ENCODE measurements around the gene CHD8. TPM values are rescaled to one million over a fixed set of nuclear protein-coding genes. Genes with fewer than 3 reads are reported as not detected.
A peak's percentile ranks its signal among the peaks of the same experiment; 100 is the strongest.
"Not testable (repeated sequence)": the region's sequence is repeated elsewhere in the genome, so short reads cannot be mapped to it uniquely, and the experiment has no call there.

The CHD8 gene
- 23.4 TPM for total RNA-seq

- DNase-seq (ENCODE audit: low spot score) = peak; percentile 100
- ATAC-seq = peak; percentile 98
These were observed at the start of gene CHD8 for GRCh38 chr14:21455912-21456667. TSS of gene CHD8 (minus strand) at chr14:21456123. CDS start at chr14:21431643, 24,480 bp downstream.

- ATAC-seq = no peak
These were observed 49.2 kb upstream of the CHD8 start for GRCh38 chr14:21505012-21505553.

GRCh38 chr14:21503376-21503775 is 47.5 kb upstream of the CHD8 start:
- ATAC-seq (no peak), DNase-seq (ENCODE audit: low spot score) (no peak)

More at GRCh38 chr14:21505012-21505553, 49.2 kb upstream of the CHD8 start:
- DNase-seq (ENCODE audit: low spot score) = no peak

- ATAC-seq = no peak
- DNase-seq (ENCODE audit: low spot score) = no peak
These were observed 45.6 kb upstream of the CHD8 start for GRCh38 chr14:21501568-21501967.

- DNase-seq (ENCODE audit: low spot score) = no peak
- peak; percentile 61 for ATAC-seq
These were observed 42.9 kb upstream of the CHD8 start for GRCh38 chr14:21498540-21499526.

GRCh38 chr14:21496453-21496852 is 40.5 kb upstream of the CHD8 start:
- ATAC-seq = peak; percentile 67
- no peak for DNase-seq (ENCODE audit: low spot score)

GRCh38 chr14:21494902-21495762 is 39.2 kb upstream of the CHD8 start:
- ATAC-seq = no peak

GRCh38 chr14:21486640-21487087 is 30.7 kb upstream of the CHD8 start:
- DNase-seq (ENCODE audit: low spot score) (no peak), ATAC-seq (peak; percentile 31)

More at GRCh38 chr14:21494902-21495762, 39.2 kb upstream of the CHD8 start:
- DNase-seq (ENCODE audit: low spot score) = no peak

- peak; percentile 98 for DNase-seq (ENCODE audit: low spot score)
- ATAC-seq = peak; percentile 96
These were observed 21.2 kb upstream of the CHD8 start, which contains the start of the genes RAB2B and TOX4 for GRCh38 chr14:21476925-21477681. TSS of gene RAB2B (minus strand) at chr14:21476959. CDS start at chr14:21476872, 87 bp downstream. TSS of gene TOX4 (plus strand) at chr14:21477195. CDS start at chr14:21477279, 84 bp downstream.

- ATAC-seq = peak; percentile 88
- DNase-seq (ENCODE audit: low spot score) = peak; percentile 92
These were observed 20.6 kb upstream of the CHD8 start for GRCh38 chr14:21476523-21476924.

- DNase-seq (ENCODE audit: low spot score) = no peak
These were observed 20.0 kb upstream of the CHD8 start for GRCh38 chr14:21475767-21476522.

GRCh38 chr14:21467616-21468015 is 11.7 kb upstream of the CHD8 start:
- ATAC-seq = no peak

More at GRCh38 chr14:21475767-21476522, 20.0 kb upstream of the CHD8 start:
- peak; percentile 34 for ATAC-seq

GRCh38 chr14:21455592-21455911 is 371 bp downstream of the CHD8 start:
- ATAC-seq = peak; percentile 27
- no peak for DNase-seq (ENCODE audit: low spot score)

More at GRCh38 chr14:21467616-21468015, 11.7 kb upstream of the CHD8 start:
- DNase-seq (ENCODE audit: low spot score) = no peak

- no peak for DNase-seq (ENCODE audit: low spot score)
- no peak for ATAC-seq
These were observed 929 bp downstream of the CHD8 start for GRCh38 chr14:21454843-21455544.

- no peak for DNase-seq (ENCODE audit: low spot score)
- ATAC-seq = no peak
These were observed 6.1 kb downstream of the CHD8 start for GRCh38 chr14:21449899-21450216.

- ATAC-seq; DNase-seq (ENCODE audit: low spot score): not testable (repeated sequence)
These were observed 13.3 kb downstream of the CHD8 start for GRCh38 chr14:21442657-21443056.

GRCh38 chr14:21440859-21441258 is 15.1 kb downstream of the CHD8 start:
- no peak for ATAC-seq
- no peak for DNase-seq (ENCODE audit: low spot score)
